ENCODE data around the gene GNG12.

GNG12 gene

GRCh38 chr1:67723620-67724019, 109.6 kb downstream of the GNG12 start:
- TF ChIP-seq ZNF565 (CRISPR knock-in tag; conservative IDR thresholded peaks at IDR 0.05; ENCODE audit: low read depth) (no peak), ZFP3 (CRISPR knock-in tag; IDR thresholded peaks at IDR 0.05) (no peak), CSDC2 (CRISPR knock-in tag; IDR thresholded peaks at IDR 0.05) (no peak), RARB (CRISPR knock-in tag; IDR thresholded peaks at IDR 0.05) (no peak), TCF4 (CRISPR knock-in tag; IDR thresholded peaks at IDR 0.05; ENCODE audit: borderline replicate concordance) (no peak), CREB5 (CRISPR knock-in tag; IDR thresholded peaks at IDR 0.05; ENCODE audit: low read depth) (no peak), CSRNP3 (CRISPR knock-in tag; IDR thresholded peaks at IDR 0.05) (no peak), ZNF70 (CRISPR knock-in tag; IDR thresholded peaks at IDR 0.05) (no peak), TOX (CRISPR knock-in tag; IDR thresholded peaks at IDR 0.05; ENCODE audit: borderline replicate concordance) (no peak), ESRRG (CRISPR knock-in tag; IDR thresholded peaks at IDR 0.05) (no peak)
- ATAC-seq = peak; percentile 27; the same call in 1 of the 3 replicates

- ATAC-seq = peak; percentile 20
- TF ChIP-seq ZC3H10 (CRISPR knock-in tag; IDR thresholded peaks at IDR 0.05) = no peak
- no peak for TF ChIP-seq GLIS3 (CRISPR knock-in tag; IDR thresholded peaks at IDR 0.05)
- TF ChIP-seq ZNF565 (CRISPR knock-in tag; conservative IDR thresholded peaks at IDR 0.05; ENCODE audit: low read depth) = no peak
- no peak for TF ChIP-seq TCF4 (CRISPR knock-in tag; IDR thresholded peaks at IDR 0.05; ENCODE audit: borderline replicate concordance)
- no peak for TF ChIP-seq ZFP3 (CRISPR knock-in tag; IDR thresholded peaks at IDR 0.05)
- no peak for TF ChIP-seq CSDC2 (CRISPR knock-in tag; IDR thresholded peaks at IDR 0.05)
- no peak for TF ChIP-seq ARNTL (CRISPR knock-in tag; IDR thresholded peaks at IDR 0.05; ENCODE audit: borderline replicate concordance, low read depth)
- no peak for TF ChIP-seq SNAI2 (CRISPR knock-in tag; IDR thresholded peaks at IDR 0.05)
- TF ChIP-seq PATZ1 (CRISPR knock-in tag; IDR thresholded peaks at IDR 0.05; ENCODE audit: borderline replicate concordance) = no peak
- TF ChIP-seq ESRRG (CRISPR knock-in tag; IDR thresholded peaks at IDR 0.05) = no peak
- no peak for TF ChIP-seq ZFP30 (CRISPR knock-in tag; IDR thresholded peaks at IDR 0.05)
- TF ChIP-seq CREB5 (CRISPR knock-in tag; IDR thresholded peaks at IDR 0.05; ENCODE audit: low read depth) = no peak
- TF ChIP-seq ISL1 (CRISPR knock-in tag; IDR thresholded peaks at IDR 0.05) = no peak
- no peak for TF ChIP-seq ZNF8 (CRISPR knock-in tag; IDR thresholded peaks at IDR 0.05)
- TF ChIP-seq POU6F1 (CRISPR knock-in tag; IDR thresholded peaks at IDR 0.05; ENCODE audit: borderline replicate concordance, low read depth) = no peak
- TF ChIP-seq RARB (CRISPR knock-in tag; IDR thresholded peaks at IDR 0.05) = no peak
- no peak for TF ChIP-seq ZNF70 (CRISPR knock-in tag; IDR thresholded peaks at IDR 0.05)
Observed at GRCh38 chr1:67723126-67723525, 110.1 kb downstream of the GNG12 start.

- ATAC-seq = peak; percentile 10; the same call in 2 of the 3 replicates
- TF ChIP-seq ZNF8 (CRISPR knock-in tag; IDR thresholded peaks at IDR 0.05) (no peak), ZNF70 (CRISPR knock-in tag; IDR thresholded peaks at IDR 0.05) (no peak), ZFP3 (CRISPR knock-in tag; IDR thresholded peaks at IDR 0.05) (no peak), CREB5 (CRISPR knock-in tag; IDR thresholded peaks at IDR 0.05; ENCODE audit: low read depth) (no peak), ZC3H10 (CRISPR knock-in tag; IDR thresholded peaks at IDR 0.05) (no peak), POU6F1 (CRISPR knock-in tag; IDR thresholded peaks at IDR 0.05; ENCODE audit: borderline replicate concordance, low read depth) (no peak), RARB (CRISPR knock-in tag; IDR thresholded peaks at IDR 0.05) (no peak), TCF4 (CRISPR knock-in tag; IDR thresholded peaks at IDR 0.05; ENCODE audit: borderline replicate concordance) (no peak), ZFP30 (CRISPR knock-in tag; IDR thresholded peaks at IDR 0.05) (no peak), BACH2 (CRISPR knock-in tag; IDR thresholded peaks at IDR 0.05; ENCODE audit: borderline replicate concordance) (no peak), PATZ1 (CRISPR knock-in tag; IDR thresholded peaks at IDR 0.05; ENCODE audit: borderline replicate concordance) (no peak), ESRRG (CRISPR knock-in tag; IDR thresholded peaks at IDR 0.05) (no peak), ISL1 (CRISPR knock-in tag; IDR thresholded peaks at IDR 0.05) (no peak)
Observed at GRCh38 chr1:67722292-67722944, 110.8 kb downstream of the GNG12 start.
